Stimulated activated CD4-positive, alpha-beta T cell treated with anti-CD3 and anti-CD28 coated beads, Interleukin-12 subunit alpha, Interleukin-12 subunit beta, amount 100 ng/mL, for 24 hours (primary cell): ENCODE measurements around the gene HOPX.
"Not testable (repeated sequence)": the region's sequence is repeated elsewhere in the genome, so short reads cannot be mapped to it uniquely, and the experiment has no call there.

Source experiments
- DNase-seq, 2 experiments: peaks; one replicate each; pipeline ENCODE4 v3.0.0-alpha.2; 2020; ENCODE audit warnings: low read depth in 2 of 2

HOPX gene

GRCh38 chr4:56654238-56654632 lies 26.9 kb downstream of the HOPX start:
- DNase-seq: no peak

GRCh38 chr4:56653461-56654237 lies 27.4 kb downstream of the HOPX start:
- peak in 1 of 2 experiments; percentile 15 for DNase-seq

- no peak for DNase-seq
These were observed 28.9 kb downstream of the HOPX start for GRCh38 chr4:56652196-56652595.

GRCh38 chr4:56651056-56651350 lies 30.1 kb downstream of the HOPX start:
- DNase-seq: no peak

- no peak for DNase-seq
These were observed 30.6 kb downstream of the HOPX start for GRCh38 chr4:56650262-56651055.

GRCh38 chr4:56649445-56650261 lies 31.4 kb downstream of the HOPX start:
- DNase-seq: no peak

- no peak for DNase-seq
These were observed 32.3 kb downstream of the HOPX start for GRCh38 chr4:56648824-56649151.

GRCh38 chr4:56648021-56648823 lies 32.9 kb downstream of the HOPX start:
- no peak for DNase-seq

GRCh38 chr4:56646341-56646740 lies 34.8 kb downstream of the HOPX start:
- no peak for DNase-seq

- DNase-seq: no peak
These were observed 37.5 kb downstream of the HOPX start for GRCh38 chr4:56643596-56643995.

- DNase-seq: no peak
These were observed 39.5 kb downstream of the HOPX start for GRCh38 chr4:56641494-56642051.

- no peak for DNase-seq
These were observed 40.2 kb downstream of the HOPX start for GRCh38 chr4:56640621-56641493.

- DNase-seq: no peak
These were observed 43.3 kb downstream of the HOPX start for GRCh38 chr4:56637791-56638190.

- DNase-seq: no peak
These were observed 43.9 kb downstream of the HOPX start for GRCh38 chr4:56637154-56637553.

GRCh38 chr4:56634954-56635353 lies 46.1 kb downstream of the HOPX start:
- not testable (repeated sequence) for DNase-seq

- DNase-seq: no peak
These were observed 47.6 kb downstream of the HOPX start for GRCh38 chr4:56633486-56633885.

- no peak for DNase-seq
These were observed 50.0 kb downstream of the HOPX start for GRCh38 chr4:56630876-56631666.

GRCh38 chr4:56628592-56628991 lies 52.5 kb downstream of the HOPX start:
- DNase-seq: no peak

GRCh38 chr4:56627985-56628384 lies 53.1 kb downstream of the HOPX start:
- no peak for DNase-seq

GRCh38 chr4:56627375-56627774 lies 53.7 kb downstream of the HOPX start:
- no peak for DNase-seq
